ENCODE measurements around the gene CDH4.

DNA sequence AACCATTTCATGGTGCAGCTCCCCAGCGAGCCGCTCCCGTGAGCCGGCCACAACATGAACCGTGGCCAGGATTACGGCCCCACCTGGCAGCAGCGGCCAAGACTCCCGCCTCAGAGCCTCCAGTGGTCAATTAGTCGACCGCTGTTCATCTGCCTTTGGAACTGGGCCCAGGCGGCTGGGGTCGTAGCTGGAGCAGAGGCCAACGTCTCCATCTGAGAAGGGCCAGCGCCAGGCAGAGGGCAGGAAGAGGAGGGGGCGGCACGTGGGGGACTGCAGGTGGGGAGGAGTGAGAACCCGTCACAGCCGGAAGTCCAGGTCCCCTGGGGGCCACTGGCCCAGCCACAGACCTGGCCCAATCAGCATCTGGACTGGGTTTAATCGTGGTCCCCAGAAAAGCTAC lies 629.4 kb downstream of the CDH4 start:
- TF ChIP-seq, protein P1, sequence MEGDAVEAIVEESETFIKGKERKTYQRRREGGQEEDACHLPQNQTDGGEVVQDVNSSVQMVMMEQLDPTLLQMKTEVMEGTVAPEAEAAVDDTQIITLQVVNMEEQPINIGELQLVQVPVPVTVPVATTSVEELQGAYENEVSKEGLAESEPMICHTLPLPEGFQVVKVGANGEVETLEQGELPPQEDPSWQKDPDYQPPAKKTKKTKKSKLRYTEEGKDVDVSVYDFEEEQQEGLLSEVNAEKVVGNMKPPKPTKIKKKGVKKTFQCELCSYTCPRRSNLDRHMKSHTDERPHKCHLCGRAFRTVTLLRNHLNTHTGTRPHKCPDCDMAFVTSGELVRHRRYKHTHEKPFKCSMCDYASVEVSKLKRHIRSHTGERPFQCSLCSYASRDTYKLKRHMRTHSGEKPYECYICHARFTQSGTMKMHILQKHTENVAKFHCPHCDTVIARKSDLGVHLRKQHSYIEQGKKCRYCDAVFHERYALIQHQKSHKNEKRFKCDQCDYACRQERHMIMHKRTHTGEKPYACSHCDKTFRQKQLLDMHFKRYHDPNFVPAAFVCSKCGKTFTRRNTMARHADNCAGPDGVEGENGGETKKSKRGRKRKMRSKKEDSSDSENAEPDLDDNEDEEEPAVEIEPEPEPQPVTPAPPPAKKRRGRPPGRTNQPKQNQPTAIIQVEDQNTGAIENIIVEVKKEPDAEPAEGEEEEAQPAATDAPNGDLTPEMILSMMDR (IDR thresholded peaks at IDR 0.05) = no peak
- TF ChIP-seq CREB1 (CRISPR knock-in tag; IDR thresholded peaks at IDR 0.05) (no peak), FOXJ3 (CRISPR knock-in tag; IDR thresholded peaks at IDR 0.05; ENCODE audit: borderline replicate concordance) (no peak), RELA (CRISPR knock-in tag; IDR thresholded peaks at IDR 0.05; ENCODE audit: borderline replicate concordance) (no peak), CBFB (CRISPR knock-in tag; IDR thresholded peaks at IDR 0.05; ENCODE audit: low read depth) (no peak), CREM (CRISPR knock-in tag; IDR thresholded peaks at IDR 0.05) (no peak), SP1 (CRISPR knock-in tag; conservative IDR thresholded peaks at IDR 0.05) (no peak), NFYB (CRISPR knock-in tag; conservative IDR thresholded peaks at IDR 0.05; ENCODE audit: low read depth) (no peak)
- TF ChIP-seq, protein P2, sequence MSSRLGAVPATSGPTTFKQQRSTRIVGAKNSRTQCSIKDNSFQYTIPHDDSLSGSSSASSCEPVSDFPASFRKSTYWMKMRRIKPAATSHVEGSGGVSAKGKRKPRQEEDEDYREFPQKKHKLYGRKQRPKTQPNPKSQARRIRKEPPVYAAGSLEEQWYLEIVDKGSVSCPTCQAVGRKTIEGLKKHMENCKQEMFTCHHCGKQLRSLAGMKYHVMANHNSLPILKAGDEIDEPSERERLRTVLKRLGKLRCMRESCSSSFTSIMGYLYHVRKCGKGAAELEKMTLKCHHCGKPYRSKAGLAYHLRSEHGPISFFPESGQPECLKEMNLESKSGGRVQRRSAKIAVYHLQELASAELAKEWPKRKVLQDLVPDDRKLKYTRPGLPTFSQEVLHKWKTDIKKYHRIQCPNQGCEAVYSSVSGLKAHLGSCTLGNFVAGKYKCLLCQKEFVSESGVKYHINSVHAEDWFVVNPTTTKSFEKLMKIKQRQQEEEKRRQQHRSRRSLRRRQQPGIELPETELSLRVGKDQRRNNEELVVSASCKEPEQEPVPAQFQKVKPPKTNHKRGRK (CRISPR knock-in tag; IDR thresholded peaks at IDR 0.05; ENCODE audit: borderline replicate concordance) = no peak
- TF ChIP-seq, protein P3, sequence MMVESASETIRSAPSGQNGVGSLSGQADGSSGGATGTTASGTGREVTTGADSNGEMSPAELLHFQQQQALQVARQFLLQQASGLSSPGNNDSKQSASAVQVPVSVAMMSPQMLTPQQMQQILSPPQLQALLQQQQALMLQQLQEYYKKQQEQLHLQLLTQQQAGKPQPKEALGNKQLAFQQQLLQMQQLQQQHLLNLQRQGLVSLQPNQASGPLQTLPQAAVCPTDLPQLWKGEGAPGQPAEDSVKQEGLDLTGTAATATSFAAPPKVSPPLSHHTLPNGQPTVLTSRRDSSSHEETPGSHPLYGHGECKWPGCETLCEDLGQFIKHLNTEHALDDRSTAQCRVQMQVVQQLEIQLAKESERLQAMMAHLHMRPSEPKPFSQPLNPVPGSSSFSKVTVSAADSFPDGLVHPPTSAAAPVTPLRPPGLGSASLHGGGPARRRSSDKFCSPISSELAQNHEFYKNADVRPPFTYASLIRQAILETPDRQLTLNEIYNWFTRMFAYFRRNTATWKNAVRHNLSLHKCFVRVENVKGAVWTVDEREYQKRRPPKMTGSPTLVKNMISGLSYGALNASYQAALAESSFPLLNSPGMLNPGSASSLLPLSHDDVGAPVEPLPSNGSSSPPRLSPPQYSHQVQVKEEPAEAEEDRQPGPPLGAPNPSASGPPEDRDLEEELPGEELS (CRISPR knock-in tag; IDR thresholded peaks at IDR 0.05) = no peak
- TF ChIP-seq, protein P4, sequence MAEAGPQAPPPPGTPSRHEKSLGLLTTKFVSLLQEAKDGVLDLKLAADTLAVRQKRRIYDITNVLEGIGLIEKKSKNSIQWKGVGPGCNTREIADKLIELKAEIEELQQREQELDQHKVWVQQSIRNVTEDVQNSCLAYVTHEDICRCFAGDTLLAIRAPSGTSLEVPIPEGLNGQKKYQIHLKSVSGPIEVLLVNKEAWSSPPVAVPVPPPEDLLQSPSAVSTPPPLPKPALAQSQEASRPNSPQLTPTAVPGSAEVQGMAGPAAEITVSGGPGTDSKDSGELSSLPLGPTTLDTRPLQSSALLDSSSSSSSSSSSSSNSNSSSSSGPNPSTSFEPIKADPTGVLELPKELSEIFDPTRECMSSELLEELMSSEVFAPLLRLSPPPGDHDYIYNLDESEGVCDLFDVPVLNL (CRISPR knock-in tag; IDR thresholded peaks at IDR 0.05; ENCODE audit: borderline replicate concordance, low read depth) = no peak
- TF ChIP-seq, protein P5, sequence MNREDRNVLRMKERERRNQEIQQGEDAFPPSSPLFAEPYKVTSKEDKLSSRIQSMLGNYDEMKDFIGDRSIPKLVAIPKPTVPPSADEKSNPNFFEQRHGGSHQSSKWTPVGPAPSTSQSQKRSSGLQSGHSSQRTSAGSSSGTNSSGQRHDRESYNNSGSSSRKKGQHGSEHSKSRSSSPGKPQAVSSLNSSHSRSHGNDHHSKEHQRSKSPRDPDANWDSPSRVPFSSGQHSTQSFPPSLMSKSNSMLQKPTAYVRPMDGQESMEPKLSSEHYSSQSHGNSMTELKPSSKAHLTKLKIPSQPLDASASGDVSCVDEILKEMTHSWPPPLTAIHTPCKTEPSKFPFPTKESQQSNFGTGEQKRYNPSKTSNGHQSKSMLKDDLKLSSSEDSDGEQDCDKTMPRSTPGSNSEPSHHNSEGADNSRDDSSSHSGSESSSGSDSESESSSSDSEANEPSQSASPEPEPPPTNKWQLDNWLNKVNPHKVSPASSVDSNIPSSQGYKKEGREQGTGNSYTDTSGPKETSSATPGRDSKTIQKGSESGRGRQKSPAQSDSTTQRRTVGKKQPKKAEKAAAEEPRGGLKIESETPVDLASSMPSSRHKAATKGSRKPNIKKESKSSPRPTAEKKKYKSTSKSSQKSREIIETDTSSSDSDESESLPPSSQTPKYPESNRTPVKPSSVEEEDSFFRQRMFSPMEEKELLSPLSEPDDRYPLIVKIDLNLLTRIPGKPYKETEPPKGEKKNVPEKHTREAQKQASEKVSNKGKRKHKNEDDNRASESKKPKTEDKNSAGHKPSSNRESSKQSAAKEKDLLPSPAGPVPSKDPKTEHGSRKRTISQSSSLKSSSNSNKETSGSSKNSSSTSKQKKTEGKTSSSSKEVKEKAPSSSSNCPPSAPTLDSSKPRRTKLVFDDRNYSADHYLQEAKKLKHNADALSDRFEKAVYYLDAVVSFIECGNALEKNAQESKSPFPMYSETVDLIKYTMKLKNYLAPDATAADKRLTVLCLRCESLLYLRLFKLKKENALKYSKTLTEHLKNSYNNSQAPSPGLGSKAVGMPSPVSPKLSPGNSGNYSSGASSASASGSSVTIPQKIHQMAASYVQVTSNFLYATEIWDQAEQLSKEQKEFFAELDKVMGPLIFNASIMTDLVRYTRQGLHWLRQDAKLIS (CRISPR knock-in tag; IDR thresholded peaks at IDR 0.05; ENCODE audit: borderline replicate concordance) = no peak
- TF ChIP-seq, protein P6, sequence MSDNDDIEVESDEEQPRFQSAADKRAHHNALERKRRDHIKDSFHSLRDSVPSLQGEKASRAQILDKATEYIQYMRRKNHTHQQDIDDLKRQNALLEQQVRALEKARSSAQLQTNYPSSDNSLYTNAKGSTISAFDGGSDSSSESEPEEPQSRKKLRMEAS (CRISPR knock-in tag; IDR thresholded peaks at IDR 0.05) = no peak
- TF ChIP-seq, protein P7, sequence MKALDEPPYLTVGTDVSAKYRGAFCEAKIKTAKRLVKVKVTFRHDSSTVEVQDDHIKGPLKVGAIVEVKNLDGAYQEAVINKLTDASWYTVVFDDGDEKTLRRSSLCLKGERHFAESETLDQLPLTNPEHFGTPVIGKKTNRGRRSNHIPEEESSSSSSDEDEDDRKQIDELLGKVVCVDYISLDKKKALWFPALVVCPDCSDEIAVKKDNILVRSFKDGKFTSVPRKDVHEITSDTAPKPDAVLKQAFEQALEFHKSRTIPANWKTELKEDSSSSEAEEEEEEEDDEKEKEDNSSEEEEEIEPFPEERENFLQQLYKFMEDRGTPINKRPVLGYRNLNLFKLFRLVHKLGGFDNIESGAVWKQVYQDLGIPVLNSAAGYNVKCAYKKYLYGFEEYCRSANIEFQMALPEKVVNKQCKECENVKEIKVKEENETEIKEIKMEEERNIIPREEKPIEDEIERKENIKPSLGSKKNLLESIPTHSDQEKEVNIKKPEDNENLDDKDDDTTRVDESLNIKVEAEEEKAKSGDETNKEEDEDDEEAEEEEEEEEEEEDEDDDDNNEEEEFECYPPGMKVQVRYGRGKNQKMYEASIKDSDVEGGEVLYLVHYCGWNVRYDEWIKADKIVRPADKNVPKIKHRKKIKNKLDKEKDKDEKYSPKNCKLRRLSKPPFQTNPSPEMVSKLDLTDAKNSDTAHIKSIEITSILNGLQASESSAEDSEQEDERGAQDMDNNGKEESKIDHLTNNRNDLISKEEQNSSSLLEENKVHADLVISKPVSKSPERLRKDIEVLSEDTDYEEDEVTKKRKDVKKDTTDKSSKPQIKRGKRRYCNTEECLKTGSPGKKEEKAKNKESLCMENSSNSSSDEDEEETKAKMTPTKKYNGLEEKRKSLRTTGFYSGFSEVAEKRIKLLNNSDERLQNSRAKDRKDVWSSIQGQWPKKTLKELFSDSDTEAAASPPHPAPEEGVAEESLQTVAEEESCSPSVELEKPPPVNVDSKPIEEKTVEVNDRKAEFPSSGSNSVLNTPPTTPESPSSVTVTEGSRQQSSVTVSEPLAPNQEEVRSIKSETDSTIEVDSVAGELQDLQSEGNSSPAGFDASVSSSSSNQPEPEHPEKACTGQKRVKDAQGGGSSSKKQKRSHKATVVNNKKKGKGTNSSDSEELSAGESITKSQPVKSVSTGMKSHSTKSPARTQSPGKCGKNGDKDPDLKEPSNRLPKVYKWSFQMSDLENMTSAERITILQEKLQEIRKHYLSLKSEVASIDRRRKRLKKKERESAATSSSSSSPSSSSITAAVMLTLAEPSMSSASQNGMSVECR (CRISPR knock-in tag; IDR thresholded peaks at IDR 0.05; ENCODE audit: borderline replicate concordance) = no peak
